NK-92 (cell line): ENCODE results near the gene TAF15.

Experiments used
- DNase-seq: peaks from one replicate; lab custom pipeline; 2025; ENCODE audit not compliant: unreplicated experiment; lab: John Stamatoyannopoulos, UW

Gene TAF15

DNA sequence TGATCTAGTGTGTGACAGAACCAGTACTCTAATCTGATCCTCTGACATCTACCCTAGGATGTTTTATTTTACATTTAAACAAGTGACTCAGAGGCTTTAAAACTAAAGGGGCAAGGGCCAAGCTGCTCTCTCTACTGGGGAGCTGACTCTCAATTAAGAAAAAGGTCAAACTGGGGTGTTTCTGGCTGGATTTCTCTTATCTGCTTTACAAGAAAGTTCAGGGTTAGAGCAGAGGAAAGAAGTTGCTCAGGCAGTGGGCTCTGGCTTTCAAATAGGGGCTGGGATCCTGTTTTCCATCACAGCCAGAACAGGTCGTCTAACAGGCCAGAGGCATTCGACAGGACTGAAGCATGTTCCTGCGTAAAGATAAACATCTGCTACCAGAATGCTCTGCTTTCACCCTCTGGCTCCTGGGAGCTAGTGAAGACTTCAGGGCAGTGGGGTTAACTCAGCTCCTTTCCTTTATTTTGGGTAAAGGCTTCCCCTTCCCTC lies 22.3 kb upstream of the TAF15 start:
- DNase-seq: no peak

DNA sequence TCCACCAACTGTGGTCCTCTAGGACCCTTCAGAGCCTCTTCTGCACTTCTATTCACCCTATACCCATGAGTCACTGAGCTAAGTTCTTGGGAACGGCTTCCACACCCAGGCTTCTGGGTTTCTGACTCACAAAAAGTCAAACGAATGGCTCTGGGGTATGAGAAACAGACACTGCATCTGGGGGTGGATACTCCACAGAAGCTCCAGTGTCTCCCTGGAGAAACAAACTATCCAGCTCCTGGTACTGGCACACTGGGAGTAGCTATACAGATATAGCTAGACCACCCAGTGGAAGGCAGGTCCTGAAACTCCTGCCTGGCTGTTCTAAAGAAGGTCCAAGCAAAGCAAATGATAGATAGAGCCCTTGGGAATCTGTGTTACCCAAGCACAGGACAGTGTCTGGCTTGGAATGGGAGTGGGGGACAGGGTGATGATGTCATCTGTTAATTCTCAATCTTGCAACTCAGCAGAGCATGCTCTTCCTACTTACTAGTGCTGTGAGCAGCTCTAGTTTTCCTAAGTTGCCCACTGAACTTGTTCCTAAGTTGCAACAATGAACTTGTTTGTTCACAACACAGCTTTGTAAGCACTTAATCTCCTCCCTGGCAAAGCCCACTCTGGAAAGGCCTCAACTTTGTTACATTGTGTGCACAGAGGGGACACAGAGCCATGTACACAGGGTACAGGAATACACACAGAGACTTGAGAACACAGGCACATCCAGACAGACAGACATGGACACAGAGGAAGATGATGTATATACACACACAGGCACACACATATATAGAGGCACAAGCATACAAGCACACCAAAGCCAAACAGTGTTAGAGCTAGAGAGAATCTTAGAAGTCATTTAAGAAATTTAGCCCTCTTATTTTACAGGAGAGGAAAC lies 20.6 kb upstream of the TAF15 start:
- DNase-seq: no peak

DNA sequence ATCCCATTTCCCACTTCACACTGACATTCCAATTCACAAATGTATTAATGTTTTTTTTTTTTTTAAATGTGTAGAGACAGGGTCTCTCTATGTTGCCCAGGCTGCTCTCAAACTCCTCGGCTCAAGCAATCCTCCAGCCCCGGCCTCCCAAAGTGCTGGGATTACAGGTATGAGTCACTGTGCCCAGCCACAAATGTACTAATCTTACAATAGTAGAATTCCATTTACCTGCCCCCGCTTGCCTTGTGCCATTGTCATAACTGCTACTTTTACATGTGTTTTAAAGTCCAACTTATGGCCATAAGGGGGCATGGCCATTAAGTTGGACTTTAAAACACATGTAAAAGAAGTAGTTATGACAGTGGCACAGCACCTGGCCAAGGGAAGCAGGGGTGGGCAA lies 18.4 kb upstream of the TAF15 start:
- no peak for DNase-seq

DNA sequence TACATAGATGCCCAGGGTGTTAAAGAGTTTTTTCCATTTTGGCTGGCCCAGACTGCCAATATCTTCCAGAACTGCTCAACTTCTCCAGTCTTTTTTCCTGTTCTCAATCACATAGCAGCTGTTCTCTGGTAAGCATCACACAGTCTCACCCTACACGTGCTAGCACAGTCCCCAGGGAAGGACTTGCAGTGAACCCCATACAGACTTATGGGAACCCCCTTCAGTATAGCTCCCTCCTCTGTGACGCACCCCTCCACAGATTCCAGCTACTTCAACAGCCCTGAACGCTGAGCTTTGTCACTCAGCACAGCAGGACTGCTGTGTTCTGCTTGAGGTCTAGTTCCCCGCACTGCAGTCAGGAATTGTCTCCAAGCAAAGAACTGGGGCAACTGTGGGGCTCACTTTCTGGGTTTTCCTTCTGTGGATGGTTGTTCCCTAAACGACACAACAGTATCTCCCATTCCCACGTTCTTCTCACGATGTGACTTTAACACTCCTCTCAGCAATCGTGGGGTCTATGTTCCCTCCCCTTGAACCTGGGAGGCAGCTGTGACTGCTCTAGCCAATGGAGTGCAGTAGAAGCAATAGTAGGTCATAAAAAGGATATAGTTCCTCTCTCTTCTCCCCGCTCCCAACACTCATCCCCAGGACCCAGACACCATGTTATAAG lies 17.5 kb upstream of the TAF15 start:
- no peak for DNase-seq

DNA sequence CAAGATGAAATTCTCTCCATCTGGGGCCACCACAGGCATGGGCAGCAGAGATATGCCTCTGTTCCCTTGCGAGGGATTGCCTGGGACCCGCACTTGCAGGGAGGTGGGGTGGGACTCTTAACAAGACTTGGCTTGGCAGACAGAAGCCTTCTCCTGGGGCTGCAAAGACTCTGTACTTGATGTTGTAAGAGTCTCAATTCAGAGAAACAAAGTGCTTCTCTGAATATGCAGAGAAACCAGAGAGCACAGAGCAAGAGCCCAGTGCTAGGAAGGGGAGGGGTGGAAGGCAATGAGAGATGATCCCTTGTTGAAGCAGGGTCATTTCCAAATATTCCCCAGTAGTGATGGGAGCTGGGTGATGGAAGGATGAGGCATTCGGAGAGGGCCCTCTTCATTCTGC lies 16.0 kb upstream of the TAF15 start:
- DNase-seq: no peak

DNA sequence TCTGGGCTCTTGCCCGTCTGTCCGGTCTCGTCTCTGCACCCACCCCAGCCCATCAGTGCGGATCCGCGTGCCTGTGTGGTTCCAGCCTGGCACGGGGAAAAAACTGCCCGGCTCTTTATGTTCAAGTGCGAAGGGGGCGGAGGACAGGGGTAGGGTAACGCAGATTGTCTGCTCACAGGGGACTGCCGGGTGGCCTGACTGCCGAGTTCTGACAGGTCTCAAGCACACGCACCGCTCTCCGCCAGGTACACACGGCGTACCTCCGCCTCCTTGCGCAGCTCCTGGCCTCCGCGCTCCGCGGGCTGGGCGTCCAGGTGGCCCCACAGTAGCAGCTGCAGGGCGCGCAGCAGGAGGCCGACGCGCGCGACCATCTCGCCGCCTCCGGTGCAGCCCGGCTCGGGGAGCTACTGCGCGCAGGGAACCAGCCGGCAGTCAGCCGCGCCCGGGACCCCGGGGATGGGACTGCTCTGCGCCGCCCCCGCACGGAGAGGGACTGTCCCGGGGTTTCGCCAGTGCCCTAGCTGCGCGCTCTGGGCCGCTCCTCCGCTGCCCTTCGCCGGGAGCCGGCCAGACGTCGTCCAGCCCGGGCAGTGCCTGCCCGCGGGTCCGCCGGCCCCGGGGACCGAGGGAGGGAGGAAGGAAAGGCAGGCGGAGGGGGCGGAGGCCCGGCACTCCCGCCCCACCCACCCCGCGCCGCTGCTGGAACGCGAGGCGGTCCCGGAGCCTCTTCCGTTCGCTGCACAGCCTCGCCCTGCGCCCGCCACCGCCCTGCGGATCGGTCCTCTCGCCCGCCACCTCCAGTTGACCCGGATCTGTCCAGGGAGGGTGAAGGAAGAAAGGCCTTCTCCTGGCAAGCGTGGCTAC lies 14.0 kb upstream of the TAF15 start, which contains the start of gene MMP28:
Gene MMP28, minus strand, starts transcription at position 635 of the 864 bp plus-strand sequence. Its CDS starts 264 bp downstream, at position 371.
- DNase-seq: no peak

DNA sequence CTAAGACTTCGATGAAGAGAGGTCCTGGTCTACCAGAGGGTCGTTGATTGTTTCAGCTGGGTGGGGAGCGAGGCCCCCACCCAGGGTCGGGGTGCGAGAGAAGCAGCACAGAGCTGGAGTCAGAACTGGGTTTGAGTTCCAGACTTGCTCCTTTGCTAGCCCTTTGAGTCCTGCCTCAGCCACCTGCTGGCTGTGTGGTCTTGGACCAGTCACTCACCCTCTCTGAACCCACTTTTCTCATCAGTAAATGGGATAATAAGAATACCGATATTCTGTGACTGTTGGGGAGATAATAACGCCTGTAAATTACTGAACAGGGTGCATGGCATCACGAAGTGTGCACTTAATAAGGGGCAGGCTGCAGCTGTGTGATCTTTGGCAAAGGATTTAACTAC lies 13.4 kb upstream of the TAF15 start:
- DNase-seq: no peak

DNA sequence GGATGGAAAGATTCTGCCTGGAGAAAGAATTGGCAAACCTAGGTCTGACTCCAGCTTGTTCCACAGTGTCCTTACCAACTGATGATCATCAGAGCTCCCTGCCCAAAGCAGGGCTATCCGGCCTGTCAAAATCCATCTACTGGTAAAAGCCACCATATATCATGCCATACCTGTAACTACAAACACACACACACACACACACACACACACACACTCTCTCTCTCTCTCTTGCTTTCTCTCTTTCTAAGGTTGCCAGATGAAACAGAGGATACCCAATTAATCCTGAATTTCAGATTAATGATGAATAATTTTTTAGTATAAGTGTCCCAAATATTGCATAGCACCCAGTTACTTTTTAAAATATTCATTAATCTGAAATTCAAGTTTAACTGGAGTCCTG lies 12.3 kb upstream of the TAF15 start:
- no peak for DNase-seq

DNA sequence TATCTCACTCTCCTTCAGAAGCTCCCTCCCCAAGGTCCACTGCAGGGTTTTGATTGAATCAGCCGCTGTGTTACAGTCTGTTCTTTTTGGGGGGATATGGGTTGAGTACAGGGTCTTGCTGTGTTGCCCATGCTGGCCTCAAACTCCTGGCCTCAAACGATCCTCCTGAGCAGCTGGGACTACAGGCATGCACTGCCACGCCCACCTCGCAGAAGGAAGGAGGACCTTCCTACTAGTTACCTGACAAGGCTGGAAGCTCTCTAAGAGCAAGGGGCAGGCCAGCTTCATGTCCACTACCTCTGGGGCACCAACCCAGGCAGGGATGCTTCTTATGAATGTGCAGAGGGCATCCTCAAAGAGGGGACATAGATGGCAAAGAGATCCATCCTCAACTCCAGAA lies 11.9 kb upstream of the TAF15 start:
- DNase-seq: no peak

DNA sequence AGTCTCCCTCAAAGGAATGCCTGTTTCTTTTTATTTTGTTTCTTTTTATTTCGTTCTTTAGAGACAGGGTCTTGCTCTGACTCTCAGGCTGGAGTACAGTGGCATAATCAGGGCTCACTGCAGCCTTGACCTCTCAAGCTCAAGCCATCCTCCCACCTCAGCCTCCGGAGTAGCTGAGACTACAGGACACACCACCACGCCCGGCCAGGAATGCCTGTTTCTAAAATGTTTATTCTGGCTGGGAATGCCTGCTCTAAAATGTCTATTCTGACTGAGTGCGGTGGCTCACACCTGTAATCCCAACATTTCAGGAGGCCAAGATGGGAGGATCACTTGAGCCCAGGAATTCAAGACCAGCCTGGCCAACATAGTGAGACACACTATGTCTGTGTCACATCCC lies 11.4 kb upstream of the TAF15 start:
- no peak for DNase-seq

DNA sequence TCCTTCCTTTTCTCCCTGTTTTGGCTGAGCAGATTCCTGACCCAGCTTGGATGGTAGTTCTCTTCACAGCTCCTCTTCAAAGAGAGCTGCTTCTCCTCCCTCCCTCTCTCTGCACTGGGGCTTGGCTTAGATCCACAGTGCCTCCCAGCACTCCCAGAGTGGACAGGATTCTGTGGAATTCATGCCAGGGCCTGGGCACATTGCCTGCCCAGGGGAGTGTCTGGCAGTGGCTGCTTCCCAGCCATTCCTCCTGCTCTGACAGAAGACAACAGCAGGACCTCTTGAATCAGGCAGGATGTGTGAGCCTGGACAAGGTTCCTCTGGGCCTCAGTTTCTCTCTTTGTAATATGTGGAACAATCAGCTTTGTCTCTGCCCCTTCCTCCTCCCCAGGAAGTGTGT lies 9.3 kb upstream of the TAF15 start:
- DNase-seq: no peak

DNA sequence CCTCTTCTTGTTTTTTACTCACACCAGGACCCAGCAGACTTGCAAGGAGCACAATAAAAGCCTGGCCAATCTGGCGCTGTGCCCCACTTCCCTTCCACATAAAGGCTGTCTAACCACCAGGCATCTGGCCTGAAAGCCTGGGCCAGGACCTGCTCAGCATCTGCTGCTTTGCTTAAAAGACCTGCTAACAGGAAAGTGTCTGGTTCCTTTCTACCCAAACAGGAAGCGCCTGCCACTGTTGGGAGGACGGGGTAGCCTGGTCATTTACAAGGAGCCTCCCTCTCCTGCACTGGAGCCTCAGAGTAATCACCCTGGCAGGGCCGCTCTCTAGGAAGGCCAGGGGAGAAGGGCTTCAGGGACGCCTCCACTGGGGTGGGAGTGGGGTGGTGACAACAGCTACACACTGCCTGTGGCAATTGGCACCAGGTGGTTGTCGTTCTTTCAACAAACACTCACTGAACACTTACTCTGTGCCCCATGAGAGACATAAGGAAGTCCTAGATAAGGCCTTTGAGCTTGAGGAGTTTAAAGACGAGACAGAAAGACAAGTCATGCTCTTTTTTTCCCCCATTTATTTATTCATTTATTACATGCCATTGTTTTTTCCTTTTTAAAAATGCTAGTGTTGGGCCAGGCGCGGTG lies 7.6 kb upstream of the TAF15 start:
- no peak for DNase-seq

DNA sequence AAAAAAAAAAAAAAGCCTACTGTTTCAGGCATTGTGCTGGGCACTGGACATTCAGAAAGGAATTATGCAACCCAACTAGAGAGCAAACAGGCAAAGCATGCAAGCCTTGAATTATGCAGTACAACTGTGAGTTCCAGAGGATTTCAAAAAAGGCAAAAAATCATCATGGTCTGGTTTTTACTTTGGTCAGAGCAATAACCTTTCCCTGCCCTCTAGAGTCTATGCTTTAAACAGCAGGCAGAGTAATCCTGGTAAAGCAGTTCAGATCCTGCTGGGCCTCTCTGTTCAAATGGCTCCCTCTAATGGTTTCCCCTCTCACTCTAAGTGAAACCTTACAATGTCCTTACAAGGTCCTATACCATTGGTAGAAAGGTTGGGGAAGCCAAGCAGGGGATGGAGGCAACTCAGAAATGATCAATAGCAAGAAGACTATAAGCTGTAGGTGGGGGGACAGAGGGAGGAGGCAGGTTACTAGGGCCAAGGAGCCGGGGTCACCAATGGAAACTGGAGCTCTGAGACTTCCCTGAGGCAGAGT lies 4.6 kb upstream of the TAF15 start:
- DNase-seq: no peak

DNA sequence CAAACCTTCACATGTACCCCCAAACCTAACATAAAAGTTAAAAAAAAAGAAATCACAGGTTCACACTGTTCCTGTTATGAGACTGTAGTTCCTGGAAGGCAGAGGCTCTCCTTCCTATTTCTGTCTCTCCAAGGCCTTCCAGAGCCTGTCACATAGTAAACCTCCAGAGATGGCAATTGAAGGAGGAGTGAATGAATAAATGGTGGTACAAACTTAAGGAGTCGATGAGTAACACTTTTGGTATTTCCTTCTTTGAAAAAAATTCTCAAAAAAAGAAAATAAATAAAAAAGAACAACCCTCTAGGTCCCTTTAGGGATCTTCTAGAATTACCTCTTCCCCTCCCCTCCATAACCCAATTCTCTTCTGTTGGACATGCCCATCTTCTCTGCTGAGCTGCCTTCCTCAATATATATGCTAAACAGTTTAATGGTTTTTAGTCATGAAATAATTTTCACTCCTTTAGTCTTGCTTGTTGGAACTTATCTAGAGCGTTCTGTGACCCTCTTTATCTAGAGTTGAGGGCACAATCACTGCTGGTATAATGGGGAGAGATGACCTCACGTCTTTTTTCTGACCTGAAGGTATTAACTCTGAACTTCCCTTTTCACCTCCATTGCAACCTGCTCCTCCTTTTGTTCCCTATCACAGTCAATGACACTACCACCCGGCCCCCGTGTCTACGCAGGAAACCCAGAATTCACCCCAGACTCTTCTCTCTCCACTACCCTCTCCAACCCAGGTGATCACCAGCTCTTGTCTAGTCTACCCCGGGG lies 1.7 kb upstream of the TAF15 start:
- no peak for DNase-seq

DNA sequence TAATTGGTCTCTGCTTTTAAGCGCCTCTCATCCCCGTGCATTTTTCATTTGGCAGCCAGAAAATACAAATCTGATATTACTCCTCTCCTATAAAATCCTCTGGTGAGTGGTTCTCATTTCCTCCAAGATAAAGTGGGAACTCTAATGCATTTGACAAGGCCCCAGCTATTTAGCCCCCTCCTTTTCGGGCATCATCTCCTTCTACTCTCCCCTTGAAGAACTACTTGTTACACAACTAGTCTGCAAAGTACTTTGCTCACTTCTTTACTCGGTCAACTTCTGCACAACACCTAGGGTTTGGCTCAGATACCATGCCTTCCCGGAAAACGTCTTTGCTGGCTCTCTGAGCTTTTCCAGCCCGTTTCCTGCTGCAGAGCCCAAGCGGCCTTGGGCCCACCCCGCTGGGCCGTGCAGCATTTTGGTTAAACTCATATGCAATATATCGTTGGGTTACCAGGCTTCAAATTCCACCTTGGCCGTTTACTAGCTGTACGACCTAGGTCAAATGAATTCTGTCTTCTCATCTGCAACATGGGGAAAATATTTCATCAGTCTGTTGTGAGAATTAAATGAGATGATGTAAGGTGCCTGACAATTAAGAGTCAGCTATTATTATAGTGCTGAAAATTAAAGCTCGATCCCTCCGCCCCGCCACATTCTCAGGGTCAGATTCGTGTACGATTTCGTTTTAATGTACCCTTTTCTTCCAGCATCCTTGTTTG lies 883 bp upstream of the TAF15 start:
- no peak for DNase-seq

DNA sequence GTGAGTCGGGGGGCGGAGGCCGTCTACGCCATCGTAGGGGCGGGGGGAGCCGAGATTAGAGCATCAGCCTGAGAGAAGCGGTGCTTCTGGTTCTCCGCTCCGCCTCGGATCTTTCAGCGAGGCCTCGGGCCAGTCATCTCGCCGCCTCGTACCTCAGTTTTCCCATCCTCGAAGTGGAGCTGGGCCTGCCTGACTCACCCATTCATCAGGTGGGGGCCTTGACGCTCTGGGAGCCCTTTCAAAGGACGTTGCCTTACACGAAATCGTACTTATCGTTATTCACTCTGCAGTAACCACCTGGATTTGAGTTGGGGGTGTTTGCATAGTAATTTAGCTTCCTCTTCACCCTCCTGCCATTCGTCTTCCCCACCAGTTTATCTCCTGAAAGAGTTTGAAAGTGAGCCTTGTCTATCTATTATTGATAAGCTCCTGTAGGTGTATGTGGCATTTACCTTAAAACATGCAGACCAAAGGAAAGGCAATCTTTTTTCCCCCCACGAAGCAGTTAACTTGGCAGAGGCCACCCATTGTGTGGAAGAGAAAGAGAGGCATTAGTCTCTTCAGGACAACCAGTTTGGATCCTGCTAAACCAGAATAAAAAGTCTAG lies 674 bp downstream of the TAF15 start:
- DNase-seq: no peak

DNA sequence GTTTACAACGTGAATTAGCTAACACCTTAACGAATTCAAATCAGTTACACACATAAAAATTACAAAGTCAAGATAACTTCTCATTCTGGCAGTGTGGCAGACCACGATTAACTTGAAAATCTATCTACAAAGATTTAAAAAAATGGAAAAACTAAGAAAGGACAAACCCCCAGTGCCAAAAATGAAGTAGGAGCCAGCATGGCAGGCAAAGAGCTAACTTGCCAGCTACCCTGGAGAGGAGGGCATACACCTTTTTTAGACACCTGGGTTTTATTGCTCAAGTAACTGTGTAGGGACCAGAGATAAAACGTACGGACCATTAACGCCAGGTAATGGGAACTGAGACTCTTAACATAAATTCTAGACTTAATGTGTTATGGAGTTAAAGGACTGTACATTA lies 2.5 kb downstream of the TAF15 start:
- no peak for DNase-seq

DNA sequence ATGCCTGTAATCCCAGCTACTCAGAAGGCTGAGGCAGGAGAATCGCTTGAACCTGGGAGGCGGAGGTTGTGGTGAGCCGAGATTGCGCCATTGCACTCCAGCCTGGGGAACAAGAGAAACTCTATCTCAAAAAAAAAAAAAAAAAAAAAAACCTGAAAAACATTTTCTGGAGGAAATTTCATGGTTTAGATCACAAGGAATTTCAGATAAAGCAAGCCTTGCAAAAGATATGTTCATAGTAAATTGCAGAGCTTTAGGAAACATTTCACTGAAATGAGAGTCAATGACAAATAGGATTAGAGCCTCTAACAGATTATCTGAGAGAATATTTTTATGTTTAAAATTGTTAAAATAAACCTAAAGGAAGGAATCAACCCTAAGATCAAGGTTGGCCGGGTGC lies 3.2 kb downstream of the TAF15 start:
- DNase-seq: no peak

DNA sequence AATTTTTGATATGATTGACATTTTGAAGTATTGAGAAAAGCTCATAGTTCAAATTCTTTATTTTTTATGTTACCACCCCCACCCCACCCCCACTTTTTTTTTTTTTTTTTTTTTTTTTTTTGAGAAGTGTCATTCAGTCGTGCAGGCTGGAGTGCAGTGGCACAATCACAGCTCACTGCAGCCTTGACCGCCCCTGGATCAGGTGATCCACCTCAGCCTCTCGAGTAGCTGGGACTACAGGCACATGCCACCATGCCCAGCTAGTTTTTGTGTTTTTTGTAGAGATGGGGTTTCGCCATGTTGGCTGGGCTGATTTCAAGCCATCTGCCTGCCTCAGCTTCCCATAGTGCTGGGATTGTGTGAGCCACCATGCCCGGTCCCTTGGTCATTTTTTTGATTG lies 7.4 kb downstream of the TAF15 start:
- no peak for DNase-seq
